NCI-H524 (cell line): Measurements from ENCODE around the gene THAP11.

Experiments
- DNase-seq, 2 experiments: peaks; one replicate each; lab custom pipeline; 2025; lab: John Stamatoyannopoulos, UW

THAP11 gene

DNA sequence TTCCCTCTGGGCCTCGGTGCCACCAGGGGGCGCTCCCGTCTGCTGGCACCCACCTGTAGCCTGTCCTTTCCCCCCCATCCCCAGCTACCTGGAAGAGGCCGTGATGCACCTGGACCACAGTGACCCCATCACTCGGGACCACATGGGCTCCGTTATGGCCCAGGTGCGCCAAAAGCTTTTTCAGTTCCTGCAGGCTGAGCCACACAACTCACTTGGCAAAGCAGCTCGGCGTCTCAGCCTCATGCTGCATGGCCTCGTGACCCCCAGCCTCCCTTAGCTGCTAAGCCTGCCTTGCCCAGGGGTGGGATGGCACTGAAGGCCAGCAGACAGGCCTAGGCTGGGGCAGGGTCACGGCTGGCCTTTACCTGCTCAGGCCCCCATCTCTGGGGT, 41.7 kb downstream of the THAP11 start:
- DNase-seq: peak in 1 of 2 experiments; percentile 17

DNA sequence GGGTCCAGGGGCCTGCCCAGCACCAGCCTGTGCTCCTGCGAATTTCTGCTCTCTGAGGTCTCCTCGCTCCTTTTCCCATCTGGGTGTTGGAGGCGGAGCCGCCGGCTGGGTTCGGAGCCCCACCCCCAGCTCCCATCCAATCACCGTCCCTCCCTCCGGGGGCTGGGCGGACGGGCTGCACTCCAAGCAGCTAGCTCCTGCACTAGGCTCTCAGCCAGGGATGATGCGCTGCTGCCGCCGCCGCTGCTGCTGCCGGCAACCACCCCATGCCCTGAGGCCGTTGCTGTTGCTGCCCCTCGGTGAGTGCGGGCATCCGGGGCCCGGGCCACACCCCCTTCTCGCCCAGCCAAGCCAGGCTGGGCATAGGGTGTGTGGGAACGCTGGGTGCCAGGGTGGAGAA, 42.6 kb downstream of the THAP11 start, which contains the start of gene NRN1L:
TSS of gene NRN1L (plus strand) at position 202 of the 400 bp plus-strand sequence. CDS start at position 221, 19 bp downstream.
- no peak for DNase-seq

DNA sequence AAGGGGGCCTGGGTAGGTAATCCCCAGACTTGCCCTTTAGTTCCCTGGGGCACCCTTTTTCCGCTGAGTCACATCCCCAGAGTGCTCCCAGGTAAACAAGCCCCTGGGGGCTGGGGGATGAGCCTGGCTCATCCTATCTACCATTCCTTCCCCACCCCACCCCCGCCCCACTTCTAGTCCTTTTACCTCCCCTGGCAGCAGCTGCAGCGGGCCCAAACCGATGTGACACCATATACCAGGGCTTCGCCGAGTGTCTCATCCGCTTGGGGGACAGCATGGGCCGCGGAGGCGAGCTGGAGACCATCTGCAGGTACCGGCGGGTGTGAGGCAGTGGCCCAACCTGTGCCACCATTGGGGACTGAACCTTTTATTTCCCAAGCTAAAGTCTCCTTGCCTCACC, 43.4 kb downstream of the THAP11 start:
- DNase-seq: no peak

DNA sequence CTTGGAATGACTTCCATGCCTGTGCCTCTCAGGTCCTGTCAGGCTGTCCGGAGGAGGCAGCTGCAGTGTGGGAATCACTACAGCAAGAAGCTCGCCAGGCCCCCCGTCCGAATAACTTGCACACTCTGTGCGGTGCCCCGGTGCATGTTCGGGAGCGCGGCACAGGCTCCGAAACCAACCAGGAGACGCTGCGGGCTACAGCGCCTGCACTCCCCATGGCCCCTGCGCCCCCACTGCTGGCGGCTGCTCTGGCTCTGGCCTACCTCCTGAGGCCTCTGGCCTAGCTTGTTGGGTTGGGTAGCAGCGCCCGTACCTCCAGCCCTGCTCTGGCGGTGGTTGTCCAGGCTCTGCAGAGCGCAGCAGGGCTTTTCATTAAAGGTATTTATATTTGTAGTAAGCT, 43.9 kb downstream of the THAP11 start:
- DNase-seq: no peak

DNA sequence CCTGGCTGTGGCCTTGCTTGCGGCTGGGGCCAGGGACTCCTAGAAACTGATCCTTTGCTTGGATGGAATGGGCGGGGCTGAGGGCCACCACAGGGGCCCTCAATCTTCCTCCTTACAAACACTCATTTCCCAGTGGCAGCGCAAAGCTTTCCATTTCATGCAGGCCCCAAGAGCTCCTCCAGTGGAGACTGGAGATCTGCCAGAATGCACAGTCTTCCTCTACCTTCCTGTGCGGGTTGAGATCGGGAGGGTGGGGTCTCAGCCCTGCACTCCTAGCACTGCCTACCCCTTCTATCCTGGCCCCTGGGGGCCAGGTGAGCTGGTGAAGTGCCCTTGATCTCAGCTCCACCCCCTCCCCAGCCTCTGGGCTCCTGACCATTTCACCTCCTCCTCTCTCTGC, 44.3 kb downstream of the THAP11 start:
- no peak for DNase-seq

DNA sequence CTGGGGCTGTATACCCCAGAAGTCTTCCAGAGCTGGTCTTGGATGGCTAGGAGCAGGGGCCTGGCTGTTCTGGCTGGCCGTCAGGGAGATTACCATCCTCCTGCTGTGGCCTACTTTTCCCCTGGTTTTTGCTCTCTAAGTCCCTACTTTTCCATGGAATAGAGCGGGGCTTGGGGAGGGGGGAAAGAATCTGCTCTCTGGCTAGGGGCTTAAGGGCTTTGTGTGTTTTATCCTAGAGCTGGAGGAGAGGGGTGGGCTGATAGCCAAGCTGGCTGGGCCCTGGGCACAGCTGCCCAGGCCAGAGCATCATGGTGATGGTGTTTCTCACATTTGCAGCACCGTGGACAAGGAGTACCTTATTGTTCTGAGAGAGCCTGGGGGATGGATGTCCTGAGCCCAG, 46.2 kb downstream of the THAP11 start:
- no peak for DNase-seq

DNA sequence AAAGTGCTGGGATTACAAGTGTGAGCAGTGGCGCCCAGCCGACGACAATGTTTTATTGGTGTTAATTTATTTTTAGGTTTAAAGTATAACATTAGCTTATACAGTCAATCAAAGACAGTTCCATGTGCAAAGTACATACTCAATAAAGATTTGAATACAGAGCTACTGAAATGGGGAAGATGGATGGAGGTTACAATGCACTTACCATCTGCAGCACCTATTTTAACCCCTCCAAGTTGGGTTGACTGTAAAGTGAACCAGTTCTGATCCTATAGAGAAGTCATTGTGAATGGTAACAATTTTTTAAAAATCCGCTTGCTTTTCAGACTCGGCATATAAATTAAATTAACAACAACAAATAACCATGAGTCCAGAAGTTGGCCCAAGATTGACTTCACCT, 50.3 kb downstream of the THAP11 start:
- no peak for DNase-seq

DNA sequence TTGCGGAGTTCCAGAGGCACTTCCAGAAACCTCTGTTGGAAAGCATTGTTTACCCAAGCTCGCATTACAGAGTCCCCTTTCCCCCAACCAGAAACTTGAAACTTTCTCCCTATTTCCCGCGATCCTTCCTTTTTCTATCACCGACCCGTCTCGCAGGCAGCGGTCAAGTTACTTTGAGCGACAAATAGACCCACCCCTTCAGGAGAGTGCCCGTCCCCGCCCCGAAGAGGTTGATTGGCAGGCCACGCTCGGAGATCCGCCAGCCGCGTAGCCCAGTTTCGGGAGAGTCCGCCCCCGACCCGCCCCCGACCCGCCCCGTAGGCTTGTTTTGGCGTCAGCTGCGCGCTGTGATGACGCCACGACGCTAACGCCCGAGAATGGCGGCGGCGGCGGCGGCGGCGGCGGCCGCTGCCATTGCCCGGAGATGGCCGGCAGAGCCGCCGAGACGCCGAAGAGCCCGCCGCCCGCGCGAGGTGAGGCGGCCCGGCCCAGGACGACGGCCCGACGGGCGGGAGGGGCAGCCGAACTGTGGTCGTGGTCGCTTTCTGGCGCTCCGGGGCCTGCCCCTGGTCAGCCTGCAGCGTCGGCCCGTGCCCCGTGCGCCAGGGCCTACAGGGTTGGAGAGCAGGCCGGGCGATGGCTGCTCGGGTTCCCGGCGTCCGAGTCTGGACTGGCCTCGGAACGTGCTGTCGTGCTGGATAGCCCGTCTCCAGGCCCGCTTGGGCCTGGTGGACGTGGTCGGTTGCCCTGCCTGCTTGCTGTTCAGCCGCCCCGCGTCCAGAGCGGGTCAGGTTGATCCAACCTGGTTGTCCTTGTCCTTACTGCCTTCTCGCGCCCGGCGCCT, 51.0 kb downstream of the THAP11 start, which contains the start of gene PSKH1:
TSS of gene PSKH1 (plus strand) at position 356 of the 844 bp plus-strand sequence. CDS start 15,496 bp downstream, outside the sequence.
- DNase-seq: peak; percentile 87 to 94
